Transverse colon (tissue), 4 donors: ENCODE results near the gene CIAO3. TPM values are rescaled to one million over a fixed set of nuclear protein-coding genes. Genes with fewer than 3 reads are reported as not detected.
"Not testable (repeated sequence)": the region's sequence is repeated elsewhere in the genome, so short reads cannot be mapped to it uniquely, and the experiment has no call there.

Experiments
- DNase-seq: peaks from one replicate; pipeline ENCODE4 v3.0.0-alpha.2; 2019
- H3K27ac ChIP-seq, 4 donors: fragments of 200-600 bp; sonication (generic); 2 replicates each; pipeline ENCODE4 v1.5.1; 2016 to 2018; ENCODE audit warnings: inconsistent platforms in 4 of 4
- H3K27me3 ChIP-seq: fragments of 200-600 bp; sonication (generic); 2 replicates; pipeline ENCODE4 v1.5.1; 2017; ENCODE audit warnings: inconsistent platforms
- H3K36me3 ChIP-seq, 4 donors: fragments of 200-600 bp; sonication (generic); 2 replicates each; pipeline ENCODE4 v1.5.1; 2017 to 2019; ENCODE audit warnings: inconsistent platforms in 4 of 4
- H3K4me1 ChIP-seq, 4 donors: fragments of 200-600 bp; sonication (generic); 2 replicates each; pipeline ENCODE4 v1.5.1; 2017 to 2020; ENCODE audit warnings: inconsistent platforms in 4 of 4
- H3K4me3 ChIP-seq, 4 donors: fragments of 200-600 bp; sonication (generic); 1 replicate in 1 of 4; 2 replicates in 3 of 4; pipeline versions ENCODE4 v1.5.1 to v1.6.1; 2017 to 2019; ENCODE audit warnings: inconsistent platforms in 4 of 4
- H3K9me3 ChIP-seq, 2 donors: fragments of 200-600 bp; sonication (generic); 2 replicates each; pipeline ENCODE4 v1.5.1; 2017 to 2019; ENCODE audit warnings: inconsistent platforms in 2 of 2
- EP300 ChIP-seq: sonication (generic); formaldehyde crosslinking; IDR thresholded peaks from one replicate; pipeline ENCODE4 v1.6.1; 2017; ENCODE audit warnings: antibody characterized with exemption, low read depth
- POLR2A ChIP-seq: fragments of 450-650 bp; IDR thresholded peaks from one replicate; pipeline ENCODE4 v1.6.1; 2016; ENCODE audit warnings: antibody characterized with exemption, mild to moderate bottlenecking, moderate library complexity
- POLR2AphosphoS5 ChIP-seq, 3 donors: sonication (generic); formaldehyde crosslinking; IDR thresholded peaks; one replicate each; pipeline ENCODE4 v1.6.1; 2016; ENCODE audit warnings: antibody characterized with exemption in 3 of 3
- WGBS, 2 donors: methylation state at CpG; one replicate each; pipeline ENCODE4 v1.1.5; 2018; ENCODE audit warnings: low coverage in 1 of 2; 5-methylcytosine and 5-hydroxymethylcytosine counted together
- in situ Hi-C, 4 donors: fragments of 200-750 bp; cut with MboI; loops; one replicate each; pipeline versions ENCODE4 v1.15.0 to v1.15.1; 2017; ENCODE audit warnings: low sequenced_read_pairs in 3 of 4, low pct_ligation_motif_present in 1 of 4, low pct_unique_long_range_greater_than_20kb in 1 of 4
- intact Hi-C: fragments of 100-400 bp; cut with DNase I; formaldehyde crosslinking; loops from one replicate; pipeline ENCODE4 v1.15.1; 2023; ENCODE audit warnings: low total_unique reads
- total RNA-seq, 4 donors: library from RNA; depleted of rRNA; stranded (reverse); fragments of >200 nt; gene quantifications; one replicate each; pipeline ENCODE4 v1.1.0, GENCODE V29; 2016
- TF ChIP-seq, protein P1 (sequence below), 5 experiments: fragments of 200-600 bp in 3 of 5; fragments of 450-650 bp in 2 of 5; sonication (generic) in 3 of 5; IDR thresholded peaks; 1 replicate in 2 of 5; 2 replicates in 3 of 5; pipeline ENCODE4 v1.5.1; 2016 to 2017; ENCODE audit warnings: antibody characterized with exemption in 5 of 5, inconsistent platforms in 3 of 5, mild to moderate bottlenecking in 2 of 5, moderate library complexity in 1 of 5

Gene CIAO3
- total RNA-seq, 4 donors from 2014 or later: 59.1 to 346 (median 102) TPM

DNA sequence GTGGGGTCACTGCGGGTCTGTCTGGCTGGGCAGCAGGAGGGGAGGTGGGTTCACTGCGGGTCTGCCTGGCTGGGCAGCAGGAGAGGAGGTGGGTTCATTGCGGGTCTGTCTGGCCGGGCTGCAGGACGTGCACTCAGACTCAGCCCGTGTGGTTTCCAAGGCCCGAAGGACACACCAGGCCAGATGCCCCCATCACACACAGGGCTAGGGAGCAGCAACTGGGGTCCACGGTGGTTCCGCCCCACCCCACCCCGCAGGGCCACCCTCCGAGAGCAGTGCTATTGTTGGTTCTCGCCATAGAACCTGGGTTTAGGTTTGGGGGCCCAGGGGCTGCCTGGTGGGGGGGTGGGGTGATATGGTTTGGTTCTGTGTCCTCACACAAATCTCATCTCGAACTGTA, 5.8 kb upstream of the CIAO3 start:
- 80% methylated on average over 11 of the region's 13 CpGs; no CpG with 5 or more reads in 1 of the 2 donors for WGBS, 2 donors
- no peak for TF ChIP-seq POLR2AphosphoS5 (IDR thresholded peaks at IDR 0.05)
- Histone ChIP-seq H3K27me3 (peaks cover 24% of the 10 kb centered on the region), H3K4me1 (peaks cover 0 to 2% (median 0%) of the 10 kb centered on the region in 4 donors), H3K36me3 (no peaks in the 10 kb centered on the region), H3K4me3 (no peak overlapping the region), H3K27ac (no peak overlapping the region), H3K9me3 (no peaks in the 10 kb centered on the region)
- intact Hi-C loops: no loop called here
- in situ Hi-C loops: no loop called here
- no peak for DNase-seq

DNA sequence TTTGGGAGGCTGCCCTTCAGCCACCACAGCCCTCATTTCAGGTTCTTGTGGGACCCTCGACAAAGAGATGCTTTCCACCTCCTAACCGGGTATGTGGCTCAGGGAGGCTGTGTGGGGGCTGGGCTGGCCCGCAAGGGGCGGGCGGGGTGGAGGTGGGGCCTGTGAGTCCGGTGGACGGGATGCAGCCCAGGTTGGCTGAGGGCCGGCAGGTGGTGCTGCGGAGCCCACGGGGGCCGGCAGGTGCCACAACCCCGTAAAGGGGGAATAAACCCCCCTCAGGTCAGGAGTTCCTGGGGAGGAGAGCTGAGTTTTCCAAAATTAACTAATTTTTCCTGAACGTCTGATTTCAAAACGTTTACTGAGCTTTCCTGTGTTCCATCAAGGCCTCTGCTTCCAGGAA, 4.9 kb upstream of the CIAO3 start:
- Histone ChIP-seq H3K4me3 (no peak overlapping the region), H3K9me3 (no peaks in the 10 kb centered on the region), H3K4me1 (peaks cover 0 to 8% (median 6%) of the 10 kb centered on the region in 4 donors), H3K27me3 (peaks cover 15% of the 10 kb centered on the region), H3K27ac (no peak overlapping the region), H3K36me3 (no peaks in the 10 kb centered on the region)
- WGBS, 2 donors: 4% methylated on average over 14 of the region's 14 CpGs; no CpG with 5 or more reads in 1 of the 2 donors
- DNase-seq: no peak
- TF ChIP-seq EP300: no peak
- TF ChIP-seq, protein P1, sequence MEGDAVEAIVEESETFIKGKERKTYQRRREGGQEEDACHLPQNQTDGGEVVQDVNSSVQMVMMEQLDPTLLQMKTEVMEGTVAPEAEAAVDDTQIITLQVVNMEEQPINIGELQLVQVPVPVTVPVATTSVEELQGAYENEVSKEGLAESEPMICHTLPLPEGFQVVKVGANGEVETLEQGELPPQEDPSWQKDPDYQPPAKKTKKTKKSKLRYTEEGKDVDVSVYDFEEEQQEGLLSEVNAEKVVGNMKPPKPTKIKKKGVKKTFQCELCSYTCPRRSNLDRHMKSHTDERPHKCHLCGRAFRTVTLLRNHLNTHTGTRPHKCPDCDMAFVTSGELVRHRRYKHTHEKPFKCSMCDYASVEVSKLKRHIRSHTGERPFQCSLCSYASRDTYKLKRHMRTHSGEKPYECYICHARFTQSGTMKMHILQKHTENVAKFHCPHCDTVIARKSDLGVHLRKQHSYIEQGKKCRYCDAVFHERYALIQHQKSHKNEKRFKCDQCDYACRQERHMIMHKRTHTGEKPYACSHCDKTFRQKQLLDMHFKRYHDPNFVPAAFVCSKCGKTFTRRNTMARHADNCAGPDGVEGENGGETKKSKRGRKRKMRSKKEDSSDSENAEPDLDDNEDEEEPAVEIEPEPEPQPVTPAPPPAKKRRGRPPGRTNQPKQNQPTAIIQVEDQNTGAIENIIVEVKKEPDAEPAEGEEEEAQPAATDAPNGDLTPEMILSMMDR (IDR thresholded peaks at IDR 0.05): peak in 4 of 5 experiments; percentile 11 to 28 (median 20)
- intact Hi-C loops: no loop called here
- in situ Hi-C loops: no loop called here

DNA sequence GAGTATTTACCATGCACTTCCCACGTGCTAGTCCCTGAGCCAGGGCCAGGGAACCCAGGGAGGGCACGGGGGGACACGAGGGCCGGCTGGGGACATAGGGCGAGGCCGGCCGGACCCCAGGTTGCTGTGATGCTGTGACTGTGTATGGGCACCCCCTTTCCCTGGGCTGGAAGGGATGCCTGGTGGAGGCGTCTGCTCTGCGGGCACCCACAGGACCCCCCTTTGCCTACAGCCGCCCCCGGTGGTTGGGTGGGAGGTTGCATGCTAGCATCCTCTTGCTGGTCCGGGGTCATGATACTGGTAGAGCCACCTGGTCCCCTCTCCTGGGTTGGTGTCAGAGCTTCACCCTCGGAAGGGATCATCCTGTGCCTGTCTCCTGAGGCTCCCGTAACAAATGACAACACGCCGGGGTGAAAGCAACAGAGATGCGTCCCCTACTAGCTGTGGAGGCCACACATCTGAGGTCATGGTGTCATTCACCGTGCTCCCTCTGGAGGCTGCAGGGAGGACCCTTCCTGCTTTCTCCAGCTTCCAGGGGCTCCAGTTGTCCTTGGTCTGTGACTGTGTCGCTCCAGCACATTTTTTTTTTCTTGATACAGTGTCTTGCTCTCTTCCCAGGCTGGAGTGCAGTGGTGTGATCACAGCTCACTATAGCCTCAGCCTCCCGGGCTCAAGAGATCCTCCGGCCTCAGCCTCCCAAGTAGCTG, 3.1 kb upstream of the CIAO3 start:
- Histone ChIP-seq H3K9me3 (no peaks in the 10 kb centered on the region), H3K36me3 (no peaks in the 10 kb centered on the region), H3K4me3 (no peak overlapping the region), H3K27ac (no peak overlapping the region), H3K4me1 (peaks cover 7 to 17% (median 14%) of the 10 kb centered on the region in 4 donors), H3K27me3 (peaks cover 8% of the 10 kb centered on the region)
- TF ChIP-seq POLR2AphosphoS5 (IDR thresholded peaks at IDR 0.05) (no peak), POLR2A (no peak), EP300 (no peak)
- TF ChIP-seq, protein P1 (IDR thresholded peaks at IDR 0.05): no peak
- DNase-seq: no peak
- in situ Hi-C loops: no loop called here
- intact Hi-C loops: no loop called here
- 83% methylated on average over 21 of the region's 21 CpGs; no CpG with 5 or more reads in 1 of the 2 donors for WGBS, 2 donors

DNA sequence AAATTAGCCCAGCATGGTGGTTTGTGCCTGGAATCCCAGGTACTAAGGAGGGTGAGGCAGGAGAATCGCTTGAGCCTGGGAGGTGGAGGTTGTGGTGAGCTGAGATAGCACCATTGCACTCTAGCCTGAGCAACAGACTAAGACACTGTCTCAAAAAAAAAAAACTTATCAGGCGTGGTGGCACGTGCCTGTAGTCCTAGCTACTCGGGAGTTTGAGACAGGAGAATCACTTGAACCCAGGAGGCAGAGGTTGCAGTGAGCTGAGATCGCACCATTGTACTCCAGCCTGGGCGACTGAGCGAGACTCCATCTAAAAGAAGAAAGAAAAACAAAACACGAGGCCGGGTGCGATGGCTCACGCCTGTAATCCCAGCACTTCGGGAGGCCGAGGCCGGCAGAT, 2.1 kb upstream of the CIAO3 start:
- WGBS, 2 donors: 70 to 83% methylated on average over 2 to 14 of the region's 14 CpGs
- H3K4me3 ChIP-seq, H3K36me3 ChIP-seq, H3K9me3 ChIP-seq, intact Hi-C loops, in situ Hi-C loops, H3K27ac ChIP-seq, H3K27me3 ChIP-seq, DNase-seq: not testable (repeated sequence)
- peaks cover 7 to 17% (median 14%) of the 10 kb centered on the region in 4 donors for H3K4me1 ChIP-seq

DNA sequence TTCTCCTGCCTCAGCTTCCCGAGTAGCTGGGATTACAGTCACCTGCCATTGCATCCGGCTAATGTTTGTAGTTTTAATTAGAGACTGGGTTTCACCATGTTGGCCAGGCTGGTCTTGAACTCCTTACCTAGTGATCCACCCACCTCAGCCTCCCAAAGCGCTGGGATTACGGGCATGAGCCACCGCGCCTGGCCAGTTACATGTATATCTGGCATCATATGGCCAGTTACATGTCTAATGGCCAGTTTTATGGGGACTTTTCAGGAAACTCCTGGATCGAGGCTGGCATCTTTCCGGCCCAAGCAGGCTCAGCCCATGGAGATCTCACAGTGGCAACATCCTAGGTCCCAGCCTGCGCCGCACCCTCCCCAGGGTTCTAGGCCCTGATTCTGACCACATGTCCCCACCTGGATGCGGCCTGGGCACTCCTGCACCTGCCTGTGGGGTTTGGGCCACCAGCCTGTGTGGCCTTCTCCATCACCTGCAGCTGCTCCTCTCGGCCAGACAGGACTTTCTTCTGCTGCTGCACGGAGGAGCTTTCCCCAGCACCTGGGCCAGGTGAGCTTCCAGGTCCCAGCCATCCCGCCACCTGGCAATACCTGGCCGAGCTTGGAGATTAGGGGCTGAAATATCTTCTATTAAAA, 1.3 kb upstream of the CIAO3 start:
- Histone ChIP-seq H3K27me3 (peaks cover 3% of the 10 kb centered on the region), H3K27ac (no peak overlapping the region), H3K4me1 (peaks cover 7 to 20% (median 14%) of the 10 kb centered on the region in 4 donors), H3K4me3 (no peak overlapping the region), H3K9me3 (no peaks in the 10 kb centered on the region), H3K36me3 (no peaks in the 10 kb centered on the region)
- WGBS, 2 donors: 90% methylated on average over 15 of the region's 15 CpGs; no CpG with 5 or more reads in 1 of the 2 donors
- in situ Hi-C loops: no loop called here
- DNase-seq: no peak
- intact Hi-C loops: loop anchor here (2.0 kb wide), 1 partner anchor 29 kb away; no protein-coding TSS in a partner anchor
- TF ChIP-seq EP300: no peak
- TF ChIP-seq, protein P1 (IDR thresholded peaks at IDR 0.05): no peak
